Suprapubic skin (tissue), 4 donors: ENCODE data around the gene TMEM242. TPM values are rescaled to one million over a fixed set of nuclear protein-coding genes. Genes with fewer than 3 reads are reported as not detected.

Source experiments
- DNase-seq, 2 donors: peaks; one replicate each; pipeline ENCODE4 v3.0.0-alpha.2; 2019; ENCODE audit warnings: low spot score in 2 of 2
- H3K27ac ChIP-seq: fragments of 200-600 bp; sonication (generic); one replicate; pipeline ENCODE4 v1.5.1; 2019
- H3K27me3 ChIP-seq: fragments of 200-600 bp; sonication (generic); one replicate; pipeline ENCODE4 v1.5.1; 2019
- H3K36me3 ChIP-seq: fragments of 200-600 bp; sonication (generic); one replicate; pipeline ENCODE4 v1.5.1; 2019
- H3K4me1 ChIP-seq: fragments of 200-600 bp; sonication (generic); one replicate; pipeline ENCODE4 v1.5.1; 2019
- H3K4me3 ChIP-seq: fragments of 200-600 bp; sonication (generic); one replicate; pipeline ENCODE4 v1.5.1; 2019; ENCODE audit warnings: mild to moderate bottlenecking
- H3K9me3 ChIP-seq: fragments of 200-600 bp; sonication (generic); one replicate; pipeline ENCODE4 v1.5.1; 2019
- EP300 ChIP-seq: sonication (generic); formaldehyde crosslinking; IDR thresholded peaks from one replicate; pipeline ENCODE4 v1.6.1; 2017; ENCODE audit warnings: antibody characterized with exemption
- POLR2A ChIP-seq, 2 donors: fragments of 450-650 bp; IDR thresholded peaks; one replicate each; pipeline ENCODE4 v1.6.1; 2017; ENCODE audit warnings: antibody characterized with exemption in 2 of 2, mild to moderate bottlenecking in 2 of 2, moderate library complexity in 2 of 2
- POLR2AphosphoS5 ChIP-seq, 3 donors: sonication (generic); formaldehyde crosslinking; IDR thresholded peaks; one replicate each; pipeline ENCODE4 v1.6.1; 2017; ENCODE audit warnings: antibody characterized with exemption in 3 of 3
- WGBS: methylation state at CpG from one replicate; pipeline ENCODE4 v1.1.5; 2018; 5-methylcytosine and 5-hydroxymethylcytosine counted together
- total RNA-seq, 4 donors: library from RNA; depleted of rRNA; stranded (reverse); fragments of >200 nt; gene quantifications; one replicate each; pipeline ENCODE4 v1.1.0, GENCODE V29; 2016
- TF ChIP-seq, protein P1 (sequence below), 2 donors: fragments of 200-600 bp in 1 of 2; fragments of 450-650 bp in 1 of 2; sonication (generic) in 1 of 2; IDR thresholded peaks; one replicate each; pipeline ENCODE4 v1.5.1; 2016 to 2019; ENCODE audit warnings: antibody characterized with exemption in 2 of 2, mild to moderate bottlenecking in 1 of 2, moderate library complexity in 1 of 2

The TMEM242 gene
- total RNA-seq, 4 donors from 2014 or later: 3.9 to 5.7 (median 4.6) TPM

DNA sequence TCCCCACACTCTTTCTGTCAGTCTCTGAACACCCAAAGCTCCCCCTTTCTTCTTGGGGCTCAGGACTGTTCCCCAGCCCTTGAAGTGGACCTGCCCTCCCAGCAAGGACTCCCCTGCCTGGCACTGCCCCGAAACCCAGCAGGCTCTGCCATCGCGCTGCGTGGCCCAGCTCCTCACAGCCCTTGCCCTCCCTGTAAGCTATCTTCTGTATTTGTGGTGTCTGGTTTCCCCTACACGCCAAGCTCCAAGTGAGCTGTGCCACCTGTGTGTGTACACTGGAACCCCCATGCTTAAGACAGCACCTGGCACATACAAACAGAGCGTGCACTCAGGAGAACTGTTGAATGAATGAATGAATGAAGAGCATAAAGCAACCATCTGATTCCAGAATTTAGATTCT lies 57.7 kb downstream of the TMEM242 start:
- Histone ChIP-seq H3K36me3 (no peaks in the 10 kb centered on the region), H3K9me3 (no peaks in the 10 kb centered on the region), H3K27me3 (no peaks in the 10 kb centered on the region), H3K4me1 (peaks cover 24% of the 10 kb centered on the region), H3K4me3 (no peak overlapping the region), H3K27ac (no peak overlapping the region)
- no peak for DNase-seq
- 77% methylated on average over 6 of the region's 6 CpGs for WGBS
- no peak for TF ChIP-seq POLR2AphosphoS5 (IDR thresholded peaks at IDR 0.05)
- TF ChIP-seq EP300: no peak
- TF ChIP-seq, protein P1, sequence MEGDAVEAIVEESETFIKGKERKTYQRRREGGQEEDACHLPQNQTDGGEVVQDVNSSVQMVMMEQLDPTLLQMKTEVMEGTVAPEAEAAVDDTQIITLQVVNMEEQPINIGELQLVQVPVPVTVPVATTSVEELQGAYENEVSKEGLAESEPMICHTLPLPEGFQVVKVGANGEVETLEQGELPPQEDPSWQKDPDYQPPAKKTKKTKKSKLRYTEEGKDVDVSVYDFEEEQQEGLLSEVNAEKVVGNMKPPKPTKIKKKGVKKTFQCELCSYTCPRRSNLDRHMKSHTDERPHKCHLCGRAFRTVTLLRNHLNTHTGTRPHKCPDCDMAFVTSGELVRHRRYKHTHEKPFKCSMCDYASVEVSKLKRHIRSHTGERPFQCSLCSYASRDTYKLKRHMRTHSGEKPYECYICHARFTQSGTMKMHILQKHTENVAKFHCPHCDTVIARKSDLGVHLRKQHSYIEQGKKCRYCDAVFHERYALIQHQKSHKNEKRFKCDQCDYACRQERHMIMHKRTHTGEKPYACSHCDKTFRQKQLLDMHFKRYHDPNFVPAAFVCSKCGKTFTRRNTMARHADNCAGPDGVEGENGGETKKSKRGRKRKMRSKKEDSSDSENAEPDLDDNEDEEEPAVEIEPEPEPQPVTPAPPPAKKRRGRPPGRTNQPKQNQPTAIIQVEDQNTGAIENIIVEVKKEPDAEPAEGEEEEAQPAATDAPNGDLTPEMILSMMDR (IDR thresholded peaks at IDR 0.05): no peak
- TF ChIP-seq POLR2A (IDR thresholded peaks at IDR 0.05): no peak

DNA sequence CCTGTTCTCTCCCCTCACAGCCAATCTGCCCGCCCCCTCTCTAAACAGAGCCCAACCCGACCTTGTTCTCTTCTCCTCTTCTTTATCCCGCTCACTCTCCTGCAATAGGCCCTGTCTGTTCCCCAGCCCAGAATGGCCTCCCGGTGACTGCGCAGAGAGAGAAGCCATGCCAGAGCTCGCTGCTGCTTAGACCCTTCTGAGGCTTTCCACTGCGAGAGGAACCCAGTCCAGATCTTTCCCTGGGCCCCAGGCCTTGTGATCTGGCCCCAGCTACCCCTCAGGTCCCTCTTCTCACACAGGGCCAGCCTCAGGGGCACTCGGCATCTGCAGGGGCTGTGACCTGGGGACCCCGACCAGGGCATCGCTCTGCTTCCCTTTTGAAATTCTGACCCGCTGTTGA lies 58.1 kb downstream of the TMEM242 start:
- TF ChIP-seq, protein P1 (IDR thresholded peaks at IDR 0.05): no peak
- no peak for TF ChIP-seq POLR2A (IDR thresholded peaks at IDR 0.05)
- TF ChIP-seq EP300: no peak
- TF ChIP-seq POLR2AphosphoS5 (IDR thresholded peaks at IDR 0.05): no peak
- Histone ChIP-seq H3K36me3 (no peaks in the 10 kb centered on the region), H3K9me3 (no peaks in the 10 kb centered on the region), H3K4me1 (peaks cover 29% of the 10 kb centered on the region), H3K4me3 (no peak overlapping the region), H3K27me3 (no peaks in the 10 kb centered on the region), H3K27ac (no peak overlapping the region)
- 85% methylated on average over 11 of the region's 11 CpGs for WGBS
- no peak for DNase-seq

DNA sequence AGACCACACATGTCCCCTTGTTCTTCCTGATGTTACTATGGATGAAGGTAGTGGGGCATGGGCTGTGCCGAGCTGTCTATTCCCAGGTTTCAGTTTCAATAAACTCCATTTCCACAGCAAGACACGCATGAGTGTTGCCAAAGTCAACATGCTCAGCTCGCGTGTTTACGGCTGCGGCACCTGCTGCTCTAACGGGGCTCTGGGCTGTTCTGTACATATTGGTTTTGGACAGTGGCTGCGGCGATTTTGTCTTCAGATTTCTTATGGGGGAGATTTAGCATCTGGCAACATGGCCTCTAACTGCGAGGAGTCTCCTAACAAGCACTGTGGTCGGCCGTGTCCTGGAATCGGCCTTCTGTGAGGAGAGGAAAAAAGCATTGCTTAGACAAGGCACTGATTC lies 58.6 kb downstream of the TMEM242 start:
- Histone ChIP-seq H3K4me3 (no peak overlapping the region), H3K4me1 (peaks cover 32% of the 10 kb centered on the region), H3K27me3 (no peaks in the 10 kb centered on the region), H3K9me3 (no peaks in the 10 kb centered on the region), H3K27ac (no peak overlapping the region), H3K36me3 (no peaks in the 10 kb centered on the region)
- TF ChIP-seq EP300 (no peak), POLR2AphosphoS5 (IDR thresholded peaks at IDR 0.05) (no peak), POLR2A (IDR thresholded peaks at IDR 0.05) (no peak)
- TF ChIP-seq, protein P1 (IDR thresholded peaks at IDR 0.05): no peak
- peak in 1 of 2 donors; percentile 38 for DNase-seq
- WGBS: 71% methylated on average over 9 of the region's 13 CpGs

DNA sequence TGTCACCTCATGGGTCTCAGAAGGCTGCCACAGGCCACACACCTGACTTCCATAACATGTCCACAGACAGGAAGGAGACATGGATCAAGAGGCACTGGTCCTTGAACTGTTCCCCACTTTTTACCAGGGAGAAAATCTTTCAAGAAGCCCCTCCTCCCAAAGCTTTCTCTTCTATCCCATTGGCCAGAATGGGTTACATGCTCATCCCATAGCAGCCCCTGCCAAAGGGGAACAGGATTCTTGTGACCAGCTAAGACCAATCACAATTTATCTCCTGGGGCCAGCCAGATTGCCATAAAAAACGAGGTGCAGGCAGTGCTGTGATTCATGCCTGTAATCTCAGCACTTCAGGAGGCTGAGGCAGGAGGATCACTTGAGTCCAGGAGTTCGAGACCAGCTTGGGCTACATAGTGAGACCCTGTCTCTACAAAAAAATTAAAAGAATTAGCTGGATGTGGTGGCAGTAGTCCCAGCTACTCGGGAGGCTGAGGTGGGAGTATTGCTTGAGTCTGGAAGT lies 59.4 kb downstream of the TMEM242 start:
- Histone ChIP-seq H3K9me3 (no peaks in the 10 kb centered on the region), H3K36me3 (no peaks in the 10 kb centered on the region), H3K27me3 (no peaks in the 10 kb centered on the region), H3K4me3 (no peak overlapping the region), H3K27ac (no peak overlapping the region), H3K4me1 (peaks cover 28% of the 10 kb centered on the region)
- TF ChIP-seq, protein P1 (IDR thresholded peaks at IDR 0.05): no peak
- TF ChIP-seq EP300 (no peak), POLR2A (IDR thresholded peaks at IDR 0.05) (no peak), POLR2AphosphoS5 (IDR thresholded peaks at IDR 0.05) (no peak)
- 74% methylated on average over 3 of the region's 3 CpGs for WGBS
- peak in 1 of 2 donors; percentile 8 for DNase-seq

DNA sequence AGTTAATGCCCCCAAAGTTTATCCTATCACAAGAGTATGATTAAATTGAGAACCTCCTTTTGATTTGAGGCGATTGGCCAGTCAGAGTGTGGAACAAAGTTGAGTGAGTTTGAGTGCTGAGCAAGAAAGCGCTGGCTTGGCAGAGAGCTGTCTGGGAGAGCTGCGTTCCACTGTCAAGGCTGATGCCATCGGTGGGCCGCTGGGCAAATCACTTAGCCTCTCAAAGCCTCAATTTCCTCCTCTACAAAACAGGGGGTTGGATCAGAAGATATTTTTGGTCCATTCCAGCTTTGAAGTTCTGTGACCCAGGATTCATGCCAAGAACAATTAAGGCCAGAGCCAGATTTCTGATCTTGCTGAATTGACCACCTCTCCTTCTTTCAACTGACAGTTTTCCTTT lies 60.2 kb downstream of the TMEM242 start:
- Histone ChIP-seq H3K27ac (no peak overlapping the region), H3K4me1 (peaks cover 26% of the 10 kb centered on the region), H3K9me3 (no peaks in the 10 kb centered on the region), H3K36me3 (no peaks in the 10 kb centered on the region), H3K27me3 (no peaks in the 10 kb centered on the region), H3K4me3 (no peak overlapping the region)
- DNase-seq: peak in 1 of 2 donors; percentile 27
- WGBS: 72% methylated on average over 5 of the region's 5 CpGs
- TF ChIP-seq POLR2A (IDR thresholded peaks at IDR 0.05): no peak
- no peak for TF ChIP-seq POLR2AphosphoS5 (IDR thresholded peaks at IDR 0.05)

DNA sequence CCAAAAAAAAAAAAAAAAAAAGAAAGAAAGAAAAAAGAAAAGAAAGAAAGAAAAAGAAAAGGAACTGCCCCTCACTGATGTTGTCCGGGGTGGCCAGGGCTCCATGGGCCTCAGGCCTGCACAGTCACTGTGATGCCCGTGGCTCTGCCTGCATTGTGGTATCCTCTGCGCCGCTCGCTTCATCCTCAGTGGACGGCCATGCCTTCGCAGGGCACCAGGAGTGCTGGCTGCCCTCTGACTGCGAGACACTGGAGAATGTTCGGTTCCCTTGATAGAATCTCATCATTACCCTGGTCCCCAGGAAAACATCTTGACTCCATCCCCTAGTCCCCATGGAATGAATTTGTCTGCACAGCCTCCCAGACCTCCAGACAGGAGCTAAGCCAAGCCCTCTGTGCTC lies 61.7 kb downstream of the TMEM242 start:
- 94% methylated on average over 9 of the region's 9 CpGs for WGBS
- no peaks in the 10 kb centered on the region for H3K27me3 ChIP-seq
- no peak for DNase-seq
- no peak overlapping the region for H3K27ac ChIP-seq
- H3K9me3 ChIP-seq: no peaks in the 10 kb centered on the region
- H3K4me1 ChIP-seq: peaks cover 26% of the 10 kb centered on the region
- TF ChIP-seq EP300: no peak
- no peak for TF ChIP-seq POLR2A (IDR thresholded peaks at IDR 0.05)
- TF ChIP-seq, protein P1 (IDR thresholded peaks at IDR 0.05): no peak
- TF ChIP-seq POLR2AphosphoS5 (IDR thresholded peaks at IDR 0.05): no peak
- no peaks in the 10 kb centered on the region for H3K36me3 ChIP-seq
- H3K4me3 ChIP-seq: no peak overlapping the region
